Mucosa of stomach (tissue), 1 donor: Measurements from ENCODE around the gene WDFY4.
"Not testable (repeated sequence)": the region's sequence is repeated elsewhere in the genome, so short reads cannot be mapped to it uniquely, and the experiment has no call there.

Source experiments
- H3K27me3 ChIP-seq: one replicate; pipeline ENCODE4 v1.7.0; 2013; ENCODE audit warnings: mild to moderate bottlenecking, low read length; ENCODE audit not compliant: control insufficient read depth, insufficient read depth
- H3K36me3 ChIP-seq: one replicate; pipeline ENCODE4 v1.7.0; 2013; ENCODE audit warnings: low read length; ENCODE audit not compliant: control insufficient read depth, insufficient read depth
- H3K4me1 ChIP-seq: one replicate; pipeline ENCODE4 v1.7.0; 2013; ENCODE audit warnings: mild to moderate bottlenecking, low read length; ENCODE audit not compliant: control insufficient read depth, insufficient read depth
- H3K4me3 ChIP-seq: one replicate; pipeline ENCODE4 v1.7.0; 2013; ENCODE audit warnings: low read length
- H3K9ac ChIP-seq: one replicate; pipeline ENCODE4 v1.7.0; 2013; ENCODE audit warnings: mild to moderate bottlenecking, low read length, moderate library complexity
- H3K9me3 ChIP-seq: one replicate; pipeline ENCODE4 v1.7.0; 2013; ENCODE audit warnings: mild to moderate bottlenecking, low read length, moderate library complexity; ENCODE audit not compliant: control insufficient read depth
- donor health status: Pancreatic carcinoma.

WDFY4 gene

GRCh38 chr10:48684792-48685623 is at the start of gene WDFY4:
Gene WDFY4 (plus strand): TSS chr10:48684873. CDS start chr10:48709733, 24,860 bp downstream.
- H3K9ac ChIP-seq = no peak within 1 kb of the TSS
- H3K4me3 ChIP-seq = no peak within 1 kb of the TSS

DNA sequence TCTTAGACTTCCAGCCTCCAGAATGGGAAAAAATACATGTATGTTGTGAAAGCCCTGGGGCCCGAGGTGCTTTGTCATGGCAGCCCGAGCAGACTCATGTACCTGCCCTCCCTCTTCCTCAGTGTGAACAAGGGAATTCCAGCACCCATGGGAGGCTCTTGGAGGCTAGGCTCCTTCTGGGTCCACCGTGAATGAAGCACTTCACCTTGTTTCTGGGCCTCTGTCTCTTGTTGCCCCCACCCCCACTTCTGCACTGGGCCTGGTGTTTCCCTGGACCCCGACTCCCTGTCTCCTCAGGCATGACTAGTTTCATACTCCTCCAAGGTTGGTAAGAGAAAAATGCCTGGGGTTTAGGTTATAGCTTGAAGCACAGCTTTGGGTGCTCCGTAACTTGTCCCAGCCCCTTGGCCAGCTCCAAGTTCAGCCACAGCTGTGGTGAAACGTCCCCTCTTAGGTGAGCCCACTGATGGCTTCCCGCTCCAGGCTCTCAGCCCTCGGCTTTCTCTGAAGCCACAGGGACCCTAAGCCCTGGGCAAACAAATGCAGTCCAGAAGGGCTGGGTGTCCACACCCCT is 49.6 kb upstream of the WDFY4 start:
- Histone ChIP-seq H3K4me3 (no peak overlapping the region), H3K36me3 (no peaks in the 10 kb centered on the region), H3K4me1 (no peaks in the 10 kb centered on the region), H3K27me3 (no peaks in the 10 kb centered on the region), H3K9me3 (no peaks in the 10 kb centered on the region), H3K9ac (no peak overlapping the region)

More at GRCh38 chr10:48684792-48685623, at the start of gene WDFY4:
- Histone ChIP-seq H3K4me1 (no peaks in the 10 kb centered on the region), H3K36me3 (no peaks in the 10 kb centered on the region), H3K9me3 (no peaks in the 10 kb centered on the region), H3K27me3 (no peaks in the 10 kb centered on the region)

GRCh38 chr10:48636231-48636630 is 48.4 kb upstream of the WDFY4 start:
- no peaks in the 10 kb centered on the region for H3K27me3 ChIP-seq
- no peaks in the 10 kb centered on the region for H3K4me1 ChIP-seq
- no peaks in the 10 kb centered on the region for H3K36me3 ChIP-seq
- no peak overlapping the region for H3K9ac ChIP-seq
- no peaks in the 10 kb centered on the region for H3K9me3 ChIP-seq
- H3K4me3 ChIP-seq = no peak overlapping the region

- H3K4me3 ChIP-seq = no peak overlapping the region
- no peaks in the 10 kb centered on the region for H3K27me3 ChIP-seq
- H3K9me3 ChIP-seq = no peaks in the 10 kb centered on the region
- no peaks in the 10 kb centered on the region for H3K4me1 ChIP-seq
- no peaks in the 10 kb centered on the region for H3K36me3 ChIP-seq
- no peak overlapping the region for H3K9ac ChIP-seq
Measured at GRCh38 chr10:48636901-48637300, 47.8 kb upstream of the WDFY4 start.

- H3K9ac ChIP-seq = no peak overlapping the region
- no peaks in the 10 kb centered on the region for H3K27me3 ChIP-seq
- H3K36me3 ChIP-seq = no peaks in the 10 kb centered on the region
- H3K4me3 ChIP-seq = no peak overlapping the region
- H3K4me1 ChIP-seq = no peaks in the 10 kb centered on the region
- no peaks in the 10 kb centered on the region for H3K9me3 ChIP-seq
Measured at GRCh38 chr10:48638158-48638557, 46.5 kb upstream of the WDFY4 start.

DNA sequence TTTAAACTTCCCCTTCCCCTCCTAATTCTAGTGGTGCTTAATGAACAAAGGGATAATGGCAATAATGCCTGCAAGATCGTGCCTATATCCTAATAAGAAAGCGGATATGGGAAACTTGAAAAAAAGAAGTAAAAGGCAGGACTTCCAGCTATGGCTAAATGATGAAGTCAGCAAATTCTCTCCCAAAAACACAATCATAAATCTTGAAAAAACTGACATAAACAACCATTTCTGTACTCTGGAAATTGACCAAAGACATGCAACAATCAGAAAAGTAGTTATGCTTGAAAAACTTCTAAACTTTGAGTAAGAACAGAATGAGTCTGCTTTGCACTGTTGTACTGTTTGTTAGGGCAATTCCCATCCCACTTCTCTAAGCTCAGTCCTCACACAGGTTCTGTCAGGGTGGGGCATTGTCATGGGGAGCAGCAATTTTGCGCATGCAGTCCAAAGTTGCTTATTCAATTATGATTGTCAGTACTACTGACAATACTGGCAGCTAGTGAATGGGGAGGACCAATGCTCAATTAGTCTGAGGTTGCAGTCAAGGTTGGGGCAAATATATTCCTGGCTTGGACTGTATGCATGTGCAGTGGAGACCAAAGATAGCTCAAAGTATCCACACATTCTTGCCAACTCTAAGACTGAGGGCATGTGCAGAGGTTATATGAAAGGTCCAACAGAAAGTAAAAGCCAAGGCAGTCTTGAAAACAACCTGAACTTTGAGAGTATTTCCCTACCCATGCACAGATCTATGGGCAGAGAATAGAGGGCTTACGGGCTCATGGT is 45.7 kb upstream of the WDFY4 start:
- Histone ChIP-seq H3K36me3 (no peaks in the 10 kb centered on the region), H3K4me1 (no peaks in the 10 kb centered on the region), H3K4me3 (no peak overlapping the region), H3K9me3 (no peaks in the 10 kb centered on the region), H3K9ac (no peak overlapping the region), H3K27me3 (no peaks in the 10 kb centered on the region)

- Histone ChIP-seq H3K27me3 (no peaks in the 10 kb centered on the region), H3K9ac (no peak overlapping the region), H3K9me3 (no peaks in the 10 kb centered on the region), H3K4me3 (no peak overlapping the region), H3K36me3 (no peaks in the 10 kb centered on the region), H3K4me1 (no peaks in the 10 kb centered on the region)
Measured at GRCh38 chr10:48639632-48640031, 45.0 kb upstream of the WDFY4 start.

DNA sequence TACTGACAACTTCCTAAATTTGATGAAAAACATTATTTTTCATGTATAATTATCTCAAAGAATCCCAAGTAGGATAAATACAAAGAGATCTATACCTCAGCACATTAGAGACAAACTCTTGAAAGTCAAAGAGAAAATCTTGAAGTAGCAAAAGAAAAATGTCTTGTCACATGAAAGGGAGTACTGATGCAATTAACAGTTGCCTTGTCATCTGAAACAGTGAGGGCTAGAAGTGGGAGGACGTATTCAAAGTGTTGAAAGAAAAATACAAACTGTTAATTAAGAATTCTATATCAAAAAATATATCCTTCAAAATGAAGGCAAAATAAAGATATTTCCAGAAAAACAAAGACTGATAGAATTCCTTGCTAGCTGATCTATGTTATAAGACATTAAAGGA is 44.3 kb upstream of the WDFY4 start:
- no peak overlapping the region for H3K9ac ChIP-seq
- no peaks in the 10 kb centered on the region for H3K27me3 ChIP-seq
- H3K36me3 ChIP-seq = no peaks in the 10 kb centered on the region
- no peaks in the 10 kb centered on the region for H3K9me3 ChIP-seq
- no peak overlapping the region for H3K4me3 ChIP-seq
- no peaks in the 10 kb centered on the region for H3K4me1 ChIP-seq

- not testable (repeated sequence) for H3K4me3 ChIP-seq, H3K36me3 ChIP-seq, H3K4me1 ChIP-seq, H3K9ac ChIP-seq, H3K27me3 ChIP-seq, H3K9me3 ChIP-seq
Measured at GRCh38 chr10:48641099-48641690, 43.5 kb upstream of the WDFY4 start.

- Histone ChIP-seq H3K27me3 (no peaks in the 10 kb centered on the region), H3K36me3 (no peaks in the 10 kb centered on the region), H3K9ac (no peak overlapping the region), H3K4me1 (no peaks in the 10 kb centered on the region), H3K4me3 (no peak overlapping the region), H3K9me3 (no peaks in the 10 kb centered on the region)
Measured at GRCh38 chr10:48645600-48645999, 39.1 kb upstream of the WDFY4 start.

DNA sequence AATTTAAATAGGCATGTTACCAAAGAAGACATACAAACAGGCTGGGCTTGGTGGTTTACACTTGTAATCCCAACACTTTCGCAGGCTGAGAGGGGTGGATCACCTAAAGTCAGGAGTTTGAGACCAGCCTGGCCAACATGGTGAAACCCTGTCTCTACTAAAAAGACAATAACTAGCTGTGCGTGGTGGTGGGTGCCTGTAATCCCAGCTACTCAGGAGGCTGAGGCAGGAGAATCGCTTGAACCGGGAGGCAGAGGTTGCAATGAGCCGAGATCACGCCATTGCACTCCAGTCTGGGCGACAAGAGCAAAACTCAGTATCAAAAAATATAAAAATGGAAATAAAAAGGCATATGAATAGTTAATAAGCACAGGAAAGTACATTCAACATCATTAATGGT is 37.6 kb upstream of the WDFY4 start:
- not testable (repeated sequence) for H3K9me3 ChIP-seq, H3K36me3 ChIP-seq, H3K9ac ChIP-seq, H3K4me3 ChIP-seq, H3K4me1 ChIP-seq, H3K27me3 ChIP-seq
